DMS153 (cell line): ENCODE results near the gene GAB1.

Experiments
- DNase-seq: peaks from one replicate; lab custom pipeline; 2025; lab: John Stamatoyannopoulos, UW

Gene GAB1

GRCh38 chr4:143389579-143390195 lies 53.0 kb downstream of the GAB1 start:
- DNase-seq = peak; percentile 36

GRCh38 chr4:143390764-143391163 lies 54.1 kb downstream of the GAB1 start:
- no peak for DNase-seq

DNA sequence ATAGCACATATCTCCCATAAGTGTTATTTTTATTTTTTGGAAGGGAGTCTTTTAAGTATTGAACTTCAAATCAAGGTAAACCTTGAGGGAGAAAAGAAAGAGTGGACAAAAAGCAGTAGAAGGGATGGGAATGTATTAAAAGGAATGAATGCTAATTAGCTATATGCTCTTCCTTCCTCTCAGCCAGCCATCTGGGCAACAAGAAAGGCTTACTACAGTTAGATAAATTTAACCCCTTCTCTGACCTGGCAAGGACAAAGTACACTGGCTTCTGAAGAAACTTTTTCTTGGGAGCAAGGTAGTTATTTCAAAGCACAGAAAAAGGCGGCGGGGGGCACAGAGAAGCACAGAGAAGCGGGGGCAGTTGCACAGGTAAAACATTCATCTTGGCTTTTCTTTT lies 54.6 kb downstream of the GAB1 start:
- DNase-seq = no peak

DNA sequence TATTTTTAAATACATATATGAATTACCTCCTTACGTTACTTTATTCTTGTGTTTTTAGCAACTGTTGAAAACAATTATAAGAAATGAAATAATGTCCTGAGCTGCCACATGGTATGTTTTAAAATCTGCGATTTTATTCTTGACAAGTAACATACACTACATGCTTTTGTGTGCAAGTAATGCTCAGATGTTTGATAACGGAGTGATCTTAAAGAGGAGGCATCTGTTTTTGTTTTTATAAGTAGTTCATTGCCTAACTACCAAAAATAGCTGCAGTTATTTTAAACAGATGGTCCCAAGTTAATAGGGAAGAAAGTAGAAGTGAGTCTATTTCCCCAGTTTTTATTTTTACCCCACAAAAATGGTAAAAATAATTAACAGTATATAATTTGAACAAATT lies 55.2 kb downstream of the GAB1 start:
- no peak for DNase-seq

DNA sequence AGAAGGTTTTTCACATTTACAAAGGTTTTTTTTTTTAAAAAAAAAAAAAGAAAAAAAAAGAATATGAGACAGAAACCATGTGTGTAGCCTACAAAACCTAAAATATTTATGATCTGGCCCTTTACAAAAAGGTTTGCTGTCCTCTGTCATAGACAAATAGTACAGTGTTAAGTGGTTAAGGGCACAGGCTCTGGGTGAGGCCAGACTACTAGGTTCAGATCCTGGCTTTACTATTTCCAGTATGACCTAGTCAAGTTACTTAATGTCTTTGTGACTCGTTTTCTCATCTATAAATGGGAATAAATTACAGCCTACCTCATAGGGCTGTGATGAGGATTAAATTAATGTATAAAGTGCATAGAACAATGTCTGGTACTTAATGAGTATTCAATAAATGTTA lies 56.5 kb downstream of the GAB1 start:
- no peak for DNase-seq

DNA sequence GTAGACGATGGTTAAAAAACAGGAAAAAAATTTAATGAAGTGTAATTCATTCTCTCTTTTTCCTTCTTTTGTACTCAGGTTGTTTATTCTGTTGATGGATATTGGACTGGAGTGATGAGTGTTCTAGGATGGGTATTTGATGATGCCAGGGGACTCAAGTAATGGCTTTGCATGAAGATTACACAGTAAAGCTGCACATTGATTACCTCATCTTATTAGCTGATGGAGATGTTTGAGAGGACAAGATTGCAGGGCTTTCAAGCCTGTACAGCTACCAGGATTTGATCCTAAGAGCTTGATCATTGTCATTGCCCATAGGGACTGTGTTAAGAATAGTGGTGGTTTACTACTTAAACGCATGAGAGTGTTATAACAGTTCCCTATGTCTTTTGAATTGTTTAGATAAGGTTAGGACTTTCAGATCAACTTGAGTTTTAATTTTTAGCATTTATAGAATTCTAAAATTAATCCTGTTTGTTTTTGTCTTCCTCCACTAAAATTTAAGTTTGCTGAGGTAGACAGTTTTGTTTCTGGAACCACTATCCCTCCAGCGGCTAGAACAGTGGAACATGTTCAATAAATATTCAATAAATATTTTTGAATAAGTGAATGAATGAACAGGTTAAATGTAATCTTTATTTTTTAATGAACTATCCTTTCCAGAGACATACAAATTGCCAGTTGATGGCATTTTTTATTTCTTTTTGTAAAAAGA lies 58.2 kb downstream of the GAB1 start:
- no peak for DNase-seq

- DNase-seq = no peak
Observed at GRCh38 chr4:143396695-143397094, 60.0 kb downstream of the GAB1 start.

DNA sequence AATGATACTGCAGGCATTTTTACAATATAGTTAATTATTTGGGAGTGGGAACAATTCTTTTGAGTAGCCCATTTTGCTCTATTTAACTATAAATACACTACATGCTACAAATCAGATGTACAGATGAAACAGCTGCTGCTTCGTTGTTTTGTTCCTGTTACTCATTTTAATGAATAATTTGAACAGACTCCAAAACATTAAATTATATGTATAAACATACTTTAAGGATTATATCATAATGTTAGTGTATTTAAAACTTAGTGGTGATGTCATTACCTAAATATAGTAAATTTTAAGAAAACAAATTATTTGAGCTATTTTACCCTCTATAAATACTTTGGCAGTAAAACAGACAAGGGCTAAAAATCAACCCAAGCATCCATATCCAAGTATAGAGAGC lies 60.7 kb downstream of the GAB1 start:
- no peak for DNase-seq

DNA sequence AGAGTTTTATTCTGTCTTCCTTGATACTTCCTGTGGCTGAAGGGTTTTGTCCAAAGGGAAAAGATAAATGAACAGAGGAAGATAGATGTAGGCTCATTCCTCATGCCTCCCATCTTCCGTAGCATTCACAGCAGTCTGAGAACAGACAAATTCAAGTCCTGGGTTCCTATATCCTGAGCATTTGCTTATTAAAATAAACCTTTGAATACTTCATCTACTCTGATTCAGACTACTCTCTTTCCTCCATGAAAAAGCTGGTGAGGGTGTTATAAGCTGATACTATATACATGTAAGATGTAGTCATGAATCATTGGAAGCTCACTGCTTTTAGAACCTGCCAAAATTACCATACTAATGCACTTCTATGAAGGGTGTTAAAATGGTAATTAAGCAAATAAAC lies 61.2 kb downstream of the GAB1 start:
- DNase-seq = no peak

GRCh38 chr4:143399113-143399949 lies 62.7 kb downstream of the GAB1 start:
- DNase-seq = peak; percentile 29

GRCh38 chr4:143400082-143400481 lies 63.4 kb downstream of the GAB1 start:
- no peak for DNase-seq

GRCh38 chr4:143402776-143403552 lies 66.3 kb downstream of the GAB1 start:
- DNase-seq = peak; percentile 2

- DNase-seq = no peak
Observed at GRCh38 chr4:143403553-143403820, 66.8 kb downstream of the GAB1 start.

DNA sequence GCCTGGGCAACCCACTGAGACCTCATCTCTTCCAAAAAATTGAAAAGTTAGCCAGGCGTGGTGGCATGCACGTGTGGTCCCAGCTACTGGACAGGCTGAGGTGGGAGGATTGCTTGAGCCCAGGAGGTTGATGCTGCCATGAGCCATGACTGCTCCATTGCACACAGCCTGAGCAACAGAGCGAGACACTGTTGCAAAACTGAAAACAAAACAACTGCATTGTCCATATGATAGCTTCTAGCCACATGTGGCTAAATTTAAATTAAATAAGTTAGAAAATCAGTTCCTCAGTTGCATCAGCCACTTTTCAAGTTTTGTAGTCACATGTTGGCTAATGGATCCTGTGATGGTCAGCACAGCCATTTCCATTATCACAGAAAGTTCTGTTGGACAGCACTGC lies 67.9 kb downstream of the GAB1 start:
- no peak for DNase-seq

GRCh38 chr4:143405075-143405730 lies 68.5 kb downstream of the GAB1 start:
- DNase-seq = no peak

GRCh38 chr4:143406523-143406922 lies 69.8 kb downstream of the GAB1 start:
- no peak for DNase-seq

GRCh38 chr4:143407474-143407873 lies 70.8 kb downstream of the GAB1 start:
- DNase-seq = no peak

GRCh38 chr4:143407888-143408287 lies 71.2 kb downstream of the GAB1 start:
- DNase-seq = no peak

DNA sequence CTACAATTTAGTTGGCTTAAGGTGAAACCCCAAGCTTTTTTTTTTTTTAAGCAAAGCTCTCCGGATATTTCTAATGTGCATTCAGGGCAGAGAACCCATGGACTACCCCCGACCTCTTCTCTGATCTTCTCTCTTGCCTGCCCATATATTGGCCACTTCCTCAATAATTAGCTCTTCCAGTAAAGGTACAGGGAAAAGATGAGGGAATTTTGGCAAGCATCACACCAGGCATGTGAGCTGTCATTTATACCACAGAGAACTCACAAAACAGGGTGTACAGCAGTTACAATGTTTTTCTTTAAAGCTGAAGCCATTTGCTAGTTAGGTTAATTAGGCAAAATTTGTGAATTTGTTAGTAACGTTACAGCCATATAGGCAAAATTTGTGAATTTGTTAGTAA lies 73.3 kb downstream of the GAB1 start:
- DNase-seq = no peak

- peak; percentile 63 for DNase-seq
Observed at GRCh38 chr4:143411527-143412419, 75.1 kb downstream of the GAB1 start.

- no peak for DNase-seq
Observed at GRCh38 chr4:143412420-143412758, 75.7 kb downstream of the GAB1 start.
